ENCODE results near the gene ATP2B3.

The ATP2B3 gene

DNA sequence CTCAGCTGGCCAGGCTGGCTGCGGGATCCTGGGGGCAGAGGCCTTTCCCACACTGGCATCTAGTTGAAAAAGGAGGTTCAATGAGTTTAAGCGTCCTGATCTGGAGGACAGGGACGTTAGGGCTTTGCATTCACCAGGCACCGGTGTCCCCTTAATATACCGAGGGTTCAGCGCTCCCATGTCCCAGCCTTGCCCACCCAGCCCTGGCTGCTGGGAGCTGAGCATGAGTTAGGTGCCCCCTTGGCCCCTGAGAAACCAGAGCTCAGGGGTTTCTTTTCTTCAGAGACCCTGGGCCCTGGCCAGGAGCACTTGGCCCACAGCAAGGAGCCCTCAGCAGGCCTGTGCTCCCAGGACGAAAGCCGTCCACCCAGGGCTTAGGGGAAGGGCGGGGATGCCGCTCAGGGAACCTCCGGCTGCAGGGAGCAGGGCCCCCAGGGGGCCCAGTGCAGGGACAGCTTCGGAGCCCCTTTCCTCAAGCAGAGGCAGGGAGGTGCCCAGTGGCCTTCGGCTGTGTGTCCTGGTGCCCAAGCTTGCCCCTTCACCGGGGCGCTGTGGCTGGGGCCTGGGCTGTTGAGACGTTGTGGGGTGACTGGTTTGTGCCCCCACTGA lies 108.7 kb downstream of the ATP2B3 start:
- intact Hi-C loops (cut with DNase I): no loop called here
- peak in 3 of 10 donors; percentile 4 to 73 (median 54) for DNase-seq

DNA sequence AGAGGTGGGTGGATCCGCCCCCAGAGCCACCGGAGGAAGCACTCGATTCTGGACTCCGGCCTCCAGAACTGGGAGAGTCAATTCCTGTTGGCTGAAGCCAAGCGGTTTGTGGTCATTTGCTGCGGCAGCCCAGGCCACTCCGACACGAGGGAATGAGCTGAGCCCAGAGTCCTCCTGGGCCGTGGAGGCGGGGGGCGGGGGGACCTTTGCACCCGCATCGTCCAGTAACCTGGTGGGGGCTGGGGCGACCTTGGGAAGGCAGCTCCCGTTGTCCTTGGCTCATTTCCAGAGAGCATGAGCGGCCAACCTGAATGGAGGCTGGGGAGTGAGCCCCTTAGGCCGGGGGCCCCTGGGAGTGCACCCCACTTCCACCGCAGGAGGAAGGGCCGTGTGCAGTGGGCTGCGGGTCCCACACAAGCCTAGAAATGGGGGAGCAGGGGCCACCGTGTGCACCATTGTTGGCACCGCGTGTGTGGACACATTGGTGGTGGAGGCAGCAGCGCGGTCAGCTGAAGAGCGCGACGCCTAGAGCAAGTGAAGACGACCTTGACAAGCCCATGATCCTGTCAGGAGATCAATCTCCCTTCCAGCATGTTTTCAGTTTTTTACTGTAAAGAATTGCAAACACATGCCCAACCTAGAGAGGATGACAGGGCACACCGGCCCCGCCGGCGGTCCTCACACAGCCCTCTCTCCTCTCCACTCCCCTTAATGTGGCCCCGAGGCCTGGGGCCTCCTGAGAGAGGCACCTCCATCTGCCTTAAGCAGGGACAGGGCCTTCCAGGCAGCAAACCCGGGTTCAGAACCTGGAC lies 109.6 kb downstream of the ATP2B3 start:
- intact Hi-C loops (cut with DNase I): no loop called here

DNA sequence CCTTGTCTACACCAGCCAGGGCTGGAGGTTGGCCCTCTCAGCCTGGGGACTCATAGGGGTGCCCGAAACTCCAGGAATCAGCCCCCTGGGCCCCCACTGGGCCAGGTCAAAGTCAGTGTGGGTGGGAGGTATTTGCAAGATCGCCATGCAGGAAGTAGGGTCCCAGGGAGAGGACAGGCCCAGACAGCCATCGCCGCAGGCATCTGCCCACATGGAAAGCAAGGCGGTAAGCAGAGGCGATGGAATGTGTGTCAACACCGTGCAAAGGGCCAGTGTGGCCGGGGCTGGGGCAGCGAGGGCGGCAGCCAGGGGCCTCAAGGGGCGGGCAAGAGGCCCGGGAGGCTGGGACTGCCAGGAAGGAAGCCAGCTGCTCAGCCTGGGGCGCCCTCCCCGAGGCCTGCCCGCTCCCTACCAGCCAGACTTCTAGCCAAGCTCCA lies 110.3 kb downstream of the ATP2B3 start:
- DNase-seq: peak in 3 of 10 donors; percentile 11 to 83 (median 80)
- intact Hi-C loops (cut with DNase I): no loop called here

More for the DNA sequence above, 109.6 kb downstream of the ATP2B3 start:
- DNase-seq: peak in 3 of 10 donors; percentile 6 to 74 (median 62)

DNA sequence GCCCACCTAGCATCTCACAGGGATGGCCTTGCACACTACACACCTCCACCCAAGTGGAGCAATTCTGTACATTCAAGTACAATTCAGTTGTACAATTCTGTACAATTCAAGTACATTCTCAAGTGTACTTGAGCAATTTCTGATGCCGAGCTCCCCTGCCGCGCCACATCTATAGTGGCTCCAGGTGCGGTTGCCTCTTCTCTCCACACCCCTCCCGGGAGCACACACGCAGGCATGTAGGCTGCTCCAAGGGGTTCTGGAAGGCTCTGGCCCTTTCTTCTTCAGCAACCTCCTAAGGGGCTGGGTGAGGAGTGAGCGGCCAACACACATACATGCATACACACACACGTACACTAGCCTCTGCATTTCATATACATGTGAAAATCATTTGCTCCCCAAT lies 110.7 kb downstream of the ATP2B3 start:
- DNase-seq: no peak
- intact Hi-C loops (cut with DNase I): no loop called here

DNA sequence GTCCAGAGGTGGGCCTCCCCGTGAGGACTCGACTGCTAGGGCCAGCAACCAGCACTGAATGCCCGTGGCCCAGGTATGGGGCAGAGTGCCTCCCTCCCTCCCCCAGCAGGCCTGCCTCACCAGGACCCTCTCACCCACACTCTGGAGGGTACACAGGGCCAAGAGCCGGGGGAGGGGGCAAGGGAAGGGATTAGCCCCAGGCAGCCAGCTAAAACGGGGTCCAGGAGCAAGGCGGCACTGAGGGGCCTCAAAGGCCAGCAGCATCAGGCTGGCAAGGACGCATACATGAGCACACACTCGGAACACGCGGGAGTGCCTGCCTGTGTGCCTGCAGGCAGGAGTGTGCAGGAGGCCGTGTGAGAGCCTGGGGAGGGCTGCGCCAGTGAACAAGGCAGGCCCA lies 111.2 kb downstream of the ATP2B3 start:
- DNase-seq: peak in 2 of 10 donors; percentile 48 to 74
- intact Hi-C loops (cut with DNase I): no loop called here

DNA sequence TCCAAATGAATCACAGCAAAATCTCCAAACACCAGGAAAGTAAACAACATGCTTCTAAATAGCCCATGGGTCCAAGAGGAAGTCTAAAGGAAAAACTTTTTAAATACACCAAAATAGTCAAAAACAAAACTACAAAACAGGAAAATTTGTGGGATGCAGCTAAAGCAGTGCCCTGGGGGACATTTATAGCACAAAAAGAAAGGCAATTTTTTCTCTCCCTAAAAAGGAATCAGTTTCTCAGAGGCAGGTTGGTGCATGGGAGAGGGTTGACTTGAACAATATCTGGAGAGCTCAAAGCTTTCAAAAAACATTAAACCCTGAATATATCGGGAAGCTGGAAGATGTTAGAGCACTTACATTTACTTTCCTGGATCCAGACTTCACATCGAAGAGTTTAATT lies 113.9 kb downstream of the ATP2B3 start:
- intact Hi-C loops (cut with DNase I): no loop called here
- DNase-seq: no peak

DNA sequence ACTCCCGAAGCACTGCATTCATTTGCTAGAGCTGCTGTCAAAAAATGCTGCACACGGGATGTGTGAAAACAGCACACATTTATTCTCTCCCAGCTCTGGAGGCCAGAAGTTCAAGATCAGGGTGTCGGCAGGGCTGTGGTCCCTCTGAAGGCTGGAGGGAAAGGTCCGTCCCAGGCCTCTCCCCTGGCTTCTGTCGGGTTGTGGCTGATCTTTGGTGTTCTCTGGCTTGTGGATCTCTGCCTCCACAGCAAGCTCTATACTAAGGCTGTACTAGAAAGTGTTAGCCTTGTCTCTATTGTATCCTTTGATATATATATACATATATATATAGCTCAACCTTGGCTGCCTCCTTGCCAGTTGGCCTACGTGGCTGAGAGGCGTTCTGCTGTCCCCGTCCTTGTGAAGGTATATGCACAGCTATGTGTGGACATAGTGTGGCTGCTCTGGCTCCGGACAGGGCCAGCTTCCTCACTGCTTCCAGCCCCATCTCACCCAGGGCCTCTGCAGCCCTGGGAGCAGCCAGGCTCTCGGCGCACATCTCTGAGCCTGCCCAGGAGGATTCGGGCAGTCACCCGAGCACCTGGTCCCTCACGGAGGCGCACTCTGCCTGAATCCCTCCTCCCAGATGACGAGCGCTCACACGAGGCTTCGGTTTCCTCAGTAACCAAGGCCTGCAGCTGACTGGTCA lies 114.6 kb downstream of the ATP2B3 start:
- intact Hi-C loops (cut with DNase I): no loop called here
- peak in 1 of 10 donors; percentile 67 for DNase-seq
